ENCODE measurements around the gene SIPA1L2.
"Not testable (repeated sequence)": the region's sequence is repeated elsewhere in the genome, so short reads cannot be mapped to it uniquely, and the experiment has no call there.

Gene SIPA1L2

GRCh38 chr1:232613752-232614381 is 16.1 kb downstream of the SIPA1L2 start:
- no peak for DNase-seq (ENCODE audit: low spot score)

DNA sequence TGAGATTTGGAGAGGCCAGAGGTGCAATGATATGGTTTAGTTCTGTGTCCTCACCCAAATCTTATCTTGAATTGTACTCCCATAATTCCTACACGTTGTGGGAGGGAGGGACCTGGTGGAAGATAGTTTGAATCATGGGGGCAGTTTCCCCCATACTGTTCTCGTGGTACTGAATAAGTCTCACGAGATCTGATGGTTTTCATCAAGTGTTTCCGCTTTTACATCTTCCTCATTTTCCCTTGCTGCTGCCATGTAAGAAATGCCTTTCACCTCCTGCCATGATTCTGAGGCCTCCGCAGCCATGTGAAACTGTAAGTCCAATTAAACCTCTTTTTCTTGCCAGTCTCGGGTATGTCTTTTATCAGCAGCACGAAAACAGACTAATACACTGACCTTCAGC is 17.1 kb downstream of the SIPA1L2 start:
- not testable (repeated sequence) for DNase-seq (ENCODE audit: low spot score)

- DNase-seq (ENCODE audit: low spot score), result no peak
Measured at GRCh38 chr1:232611834-232612233, 18.1 kb downstream of the SIPA1L2 start.

DNA sequence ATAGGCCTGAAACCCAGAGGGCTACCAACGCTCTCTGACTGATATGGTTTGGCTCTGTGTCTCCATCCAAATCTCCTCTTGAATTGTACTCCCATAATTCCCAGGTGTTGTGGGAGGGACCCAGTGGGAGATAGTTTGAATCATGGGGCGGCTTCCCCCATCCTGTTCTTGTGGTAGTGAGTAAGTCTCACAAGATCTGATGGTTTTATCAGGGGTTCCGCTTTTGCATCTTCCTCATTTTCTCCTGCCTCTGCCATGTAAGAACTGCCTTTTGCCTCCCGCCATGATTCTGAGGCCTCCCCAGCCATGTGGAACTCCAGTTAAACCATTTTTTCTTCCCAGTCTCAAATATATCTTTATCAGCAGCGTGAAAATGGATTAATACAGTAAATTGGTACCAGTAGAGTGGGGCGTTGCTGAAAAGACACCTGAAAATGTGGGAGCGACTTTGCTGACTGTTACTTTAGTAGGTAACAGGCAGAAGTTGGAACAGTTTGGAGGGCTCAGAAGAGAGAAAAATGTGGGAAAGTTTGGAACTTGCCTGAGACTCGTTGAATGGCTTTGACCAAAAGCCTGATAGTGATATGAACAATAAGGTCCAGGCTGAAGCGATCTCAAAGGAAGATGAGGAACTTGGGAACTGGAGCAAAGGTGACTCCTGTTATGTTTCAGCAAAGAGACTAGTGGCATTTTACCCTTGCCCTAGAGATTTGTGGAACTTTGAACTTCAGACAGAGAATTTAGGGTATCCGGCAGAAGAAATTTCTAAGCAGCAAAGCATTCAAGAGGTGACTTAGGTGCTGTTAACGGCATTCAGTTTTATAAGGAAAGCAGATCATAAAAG is 18.8 kb downstream of the SIPA1L2 start:
- DNase-seq (ENCODE audit: low spot score), result not testable (repeated sequence)

GRCh38 chr1:232610192-232610901 is 19.6 kb downstream of the SIPA1L2 start:
- DNase-seq (ENCODE audit: low spot score), result no peak

DNA sequence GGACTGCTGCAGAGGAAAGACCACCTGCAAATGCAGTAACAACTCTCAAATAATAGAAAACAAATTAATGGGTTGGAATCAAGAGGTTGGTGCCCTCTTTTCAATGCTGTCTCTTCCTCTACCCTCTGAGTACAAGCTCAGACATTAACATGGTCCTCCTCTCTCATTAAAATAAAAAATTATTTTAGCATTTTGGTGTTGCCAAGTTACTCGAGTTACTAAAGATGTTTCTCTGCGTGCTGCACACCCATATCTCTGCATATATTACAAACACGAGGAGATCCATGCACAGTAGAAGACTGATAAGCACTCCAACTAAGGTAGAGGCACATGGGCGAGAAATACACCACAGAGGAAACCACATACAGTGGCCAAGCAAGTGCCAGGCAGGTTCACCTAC is 21.5 kb downstream of the SIPA1L2 start:
- no peak for DNase-seq (ENCODE audit: low spot score)

DNA sequence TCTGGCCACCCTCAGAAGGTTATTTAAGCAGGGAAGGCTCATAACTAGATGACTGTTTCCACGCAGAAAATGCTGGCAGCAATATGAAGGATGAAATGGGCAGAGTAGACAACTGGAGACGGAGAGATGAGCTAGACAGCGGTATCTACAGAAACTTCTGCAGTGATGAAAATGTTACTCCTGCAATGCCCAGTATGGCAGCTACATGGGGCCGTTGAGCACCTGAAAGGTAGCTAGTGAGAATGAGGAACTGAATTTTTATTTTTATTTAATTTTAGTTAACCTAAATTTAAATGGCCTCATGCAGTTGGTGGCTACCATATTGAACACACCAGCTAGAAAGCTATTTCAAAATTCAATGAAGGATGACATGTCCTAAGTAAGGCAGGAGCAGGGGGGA is 27.3 kb downstream of the SIPA1L2 start:
- no peak for DNase-seq (ENCODE audit: low spot score)

DNA sequence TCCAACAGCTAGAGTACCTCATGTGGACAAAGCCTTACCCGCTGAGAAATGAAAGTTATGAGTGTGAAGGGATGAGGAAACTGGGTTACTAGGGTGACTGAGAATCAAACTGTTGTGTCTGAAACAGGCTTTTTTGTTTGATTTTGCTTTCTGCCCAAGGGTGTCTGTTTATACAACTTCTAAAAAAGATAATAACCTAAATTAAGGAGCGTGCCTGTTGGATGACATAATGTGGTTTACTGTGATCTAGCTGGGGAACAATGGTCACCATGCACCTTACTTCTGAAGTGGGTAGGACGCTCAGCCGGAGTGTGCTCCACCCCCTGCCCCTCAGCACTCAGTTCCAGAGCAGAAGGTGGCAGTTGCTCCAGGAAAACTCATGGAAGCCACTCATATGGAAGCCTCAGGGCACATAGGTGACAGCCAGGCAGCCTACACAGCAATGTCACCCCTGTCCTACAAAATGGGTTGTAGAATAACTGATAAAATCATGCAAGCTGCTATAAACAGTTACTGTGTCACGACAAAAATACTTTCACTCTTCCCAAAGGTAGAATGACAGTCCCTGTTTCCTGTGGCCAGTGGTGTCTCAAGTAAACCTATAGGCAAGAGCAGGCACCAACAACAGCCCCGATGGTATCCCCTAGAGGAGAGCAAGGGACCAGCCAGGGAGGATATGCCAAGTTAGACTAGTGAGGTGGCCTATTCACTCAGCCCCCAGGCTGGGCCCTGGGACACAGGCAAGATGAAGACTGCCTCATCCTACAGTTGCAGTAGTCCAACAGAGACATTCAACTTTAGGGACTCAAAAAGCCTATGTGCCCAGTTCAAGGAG is 29.3 kb downstream of the SIPA1L2 start:
- DNase-seq (ENCODE audit: low spot score), result no peak

- DNase-seq (ENCODE audit: low spot score), result no peak
Measured at GRCh38 chr1:232599178-232600041, 30.5 kb downstream of the SIPA1L2 start.

- DNase-seq (ENCODE audit: low spot score), result no peak
Measured at GRCh38 chr1:232598837-232599177, 31.1 kb downstream of the SIPA1L2 start.

- no peak for DNase-seq (ENCODE audit: low spot score)
Measured at GRCh38 chr1:232598133-232598532, 31.8 kb downstream of the SIPA1L2 start.

GRCh38 chr1:232597721-232598120 is 32.2 kb downstream of the SIPA1L2 start:
- DNase-seq (ENCODE audit: low spot score), result no peak

- no peak for DNase-seq (ENCODE audit: low spot score)
Measured at GRCh38 chr1:232596666-232597303, 33.1 kb downstream of the SIPA1L2 start.

GRCh38 chr1:232594768-232595698 is 34.9 kb downstream of the SIPA1L2 start:
- no peak for DNase-seq (ENCODE audit: low spot score)

DNA sequence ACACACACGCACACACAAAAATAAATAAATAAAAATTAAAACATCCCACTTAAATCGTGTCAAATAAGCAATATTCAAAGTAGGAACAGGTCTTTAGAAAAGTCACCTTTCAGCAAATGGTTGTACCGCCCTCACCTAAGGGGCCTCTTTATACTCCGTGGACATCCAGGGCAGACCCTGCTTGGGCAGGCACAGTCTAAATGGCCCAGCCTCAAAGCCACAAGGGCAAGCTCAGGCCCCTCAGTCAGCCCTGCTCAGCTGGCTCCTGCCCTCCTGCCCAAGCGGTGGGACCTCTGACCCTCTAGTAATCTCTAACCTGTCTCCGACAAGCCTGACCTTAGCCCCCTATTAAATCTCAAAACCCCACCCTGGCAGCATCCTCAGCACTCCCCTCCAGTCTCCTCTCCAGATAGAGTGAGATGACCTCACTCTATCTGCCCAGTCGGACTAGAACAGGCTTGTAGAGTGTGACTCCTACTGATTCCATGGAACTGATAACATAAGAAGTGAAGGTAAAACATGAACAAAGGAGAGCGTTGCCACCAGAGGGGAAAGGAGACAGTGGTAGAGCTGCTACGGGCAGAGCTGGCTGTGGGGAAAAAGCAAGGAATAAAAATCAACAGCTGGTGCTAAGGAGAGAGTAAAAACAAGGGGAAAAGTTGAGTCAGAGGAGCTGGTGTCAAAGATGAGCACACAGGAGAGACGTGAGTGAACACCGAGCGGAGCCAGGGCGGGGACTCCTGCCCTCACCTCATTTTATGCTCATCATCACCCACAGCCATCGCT is 36.0 kb downstream of the SIPA1L2 start:
- DNase-seq (ENCODE audit: low spot score), result no peak

- DNase-seq (ENCODE audit: low spot score), result no peak
Measured at GRCh38 chr1:232591344-232591743, 38.6 kb downstream of the SIPA1L2 start.

DNA sequence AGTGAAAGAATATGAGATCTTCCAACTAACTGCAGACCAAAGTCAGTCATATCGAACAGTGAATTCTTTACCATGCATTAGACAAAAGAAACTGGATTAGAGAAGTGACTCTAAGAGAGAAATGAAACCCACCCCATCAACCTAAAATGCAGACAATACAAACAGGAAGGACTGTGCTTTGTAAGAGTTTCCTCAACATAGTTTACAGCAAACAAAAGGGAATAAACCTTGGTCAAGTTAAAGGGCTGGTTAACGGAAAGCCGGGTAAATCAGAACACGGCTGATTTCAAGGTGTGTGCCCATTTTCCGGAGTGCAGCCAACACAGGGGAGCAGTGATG is 39.2 kb downstream of the SIPA1L2 start:
- DNase-seq (ENCODE audit: low spot score), result no peak

DNA sequence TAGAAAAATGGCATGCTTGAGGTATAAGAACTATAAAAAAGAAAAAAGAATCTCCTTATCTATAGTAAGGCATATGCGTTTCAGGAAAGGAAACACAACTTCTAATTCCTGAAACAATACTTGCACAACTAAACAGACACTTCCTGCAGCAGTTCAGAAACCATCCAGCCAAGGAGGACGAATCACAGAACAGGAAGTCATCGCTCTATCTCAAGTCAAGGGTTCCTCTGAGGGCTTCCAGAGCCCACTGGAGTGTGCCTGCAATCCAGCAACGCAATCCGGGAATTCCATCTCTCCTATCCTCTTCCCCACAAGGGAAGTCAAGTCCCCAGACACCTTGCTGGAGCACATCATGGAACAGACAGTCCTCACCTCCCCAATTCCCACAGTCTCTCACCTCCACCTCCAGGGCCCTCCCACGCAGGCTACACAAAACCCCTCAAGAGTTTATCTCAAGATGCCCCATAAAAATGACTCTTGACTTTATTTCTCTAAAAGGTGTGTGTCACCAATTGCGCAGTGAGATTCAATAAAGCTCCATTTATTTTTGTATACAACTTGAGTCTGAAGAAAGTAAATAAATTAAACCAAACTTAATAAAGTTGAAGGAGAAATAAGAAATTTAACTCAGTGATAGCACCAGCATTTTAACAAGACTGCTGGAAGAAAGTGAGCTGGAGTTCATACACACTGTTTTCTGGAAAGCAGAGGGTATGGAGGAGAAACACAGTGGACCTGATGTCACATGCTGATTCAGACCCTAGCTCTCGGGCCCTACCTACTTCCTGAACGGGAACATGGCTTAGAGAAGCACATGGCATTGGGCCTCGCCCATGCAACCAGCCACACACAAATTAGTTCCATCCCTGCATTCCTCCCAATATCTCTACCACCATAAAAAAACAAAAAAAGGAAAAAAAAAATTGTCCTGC is 39.9 kb downstream of the SIPA1L2 start:
- no peak for DNase-seq (ENCODE audit: low spot score)

Data from germinal center (tissue), 1 donor.